Subcutaneous adipose tissue (tissue), 4 donors: ENCODE data around the gene FMN1. TPM values are rescaled to one million over a fixed set of nuclear protein-coding genes. Genes with fewer than 3 reads are reported as not detected.

Experiments used
- CTCF ChIP-seq: fragments of 450-650 bp; IDR thresholded peaks from one replicate; pipeline ENCODE4 v1.5.1; 2016; ENCODE audit warnings: low read depth, mild to moderate bottlenecking, control low read depth, antibody characterized with exemption, moderate library complexity
- total RNA-seq, 4 donors: library from RNA; depleted of rRNA; stranded (reverse); fragments of >200 nt; gene quantifications; one replicate each; pipeline ENCODE4 v1.1.0, GENCODE V29; 2016

The FMN1 gene
- total RNA-seq, 4 donors from 2014 or later = 15.6 to 76.7 (median 53.9) TPM

DNA sequence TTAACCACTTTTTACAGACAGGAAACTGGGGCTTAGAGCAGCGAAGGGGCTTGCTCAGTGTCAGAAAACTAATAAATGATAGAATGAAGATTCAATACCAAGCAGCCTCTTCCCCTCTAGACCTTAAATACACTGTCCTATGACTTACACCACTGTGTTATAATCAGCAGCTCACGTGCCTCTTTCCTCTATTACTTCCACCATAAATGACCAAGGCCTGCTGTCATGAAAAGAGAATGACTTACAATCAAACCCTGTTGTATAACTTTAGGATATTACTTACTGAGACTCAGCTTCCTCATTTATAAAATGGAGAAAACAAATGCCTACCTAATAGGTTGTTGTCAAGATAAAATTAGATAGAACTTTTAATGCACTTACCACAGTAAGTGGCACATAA lies 11.6 kb downstream of the FMN1 start:
- no peak for TF ChIP-seq CTCF

GRCh38 chr15:33182278-33182905 lies 12.1 kb downstream of the FMN1 start:
- no peak for TF ChIP-seq CTCF

DNA sequence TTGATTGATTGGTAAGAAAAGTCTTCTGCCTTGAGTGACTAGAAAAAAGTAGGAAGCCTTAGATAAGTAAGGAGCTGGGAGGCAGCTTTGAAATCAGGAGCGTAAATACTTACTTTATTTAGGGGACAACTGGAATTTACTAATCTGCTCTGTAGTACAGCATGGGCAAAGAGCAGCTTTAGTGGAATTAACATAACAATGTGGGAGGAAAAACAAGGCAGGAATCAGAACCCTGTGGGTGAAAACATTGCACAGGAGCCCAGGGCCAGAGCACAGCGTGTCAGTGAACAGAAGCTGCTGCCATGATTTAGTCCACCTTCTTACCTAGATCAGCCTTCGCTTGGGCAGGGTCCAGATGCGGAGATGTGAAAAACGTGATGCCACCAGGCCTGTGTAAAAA lies 14.6 kb downstream of the FMN1 start:
- no peak for TF ChIP-seq CTCF

DNA sequence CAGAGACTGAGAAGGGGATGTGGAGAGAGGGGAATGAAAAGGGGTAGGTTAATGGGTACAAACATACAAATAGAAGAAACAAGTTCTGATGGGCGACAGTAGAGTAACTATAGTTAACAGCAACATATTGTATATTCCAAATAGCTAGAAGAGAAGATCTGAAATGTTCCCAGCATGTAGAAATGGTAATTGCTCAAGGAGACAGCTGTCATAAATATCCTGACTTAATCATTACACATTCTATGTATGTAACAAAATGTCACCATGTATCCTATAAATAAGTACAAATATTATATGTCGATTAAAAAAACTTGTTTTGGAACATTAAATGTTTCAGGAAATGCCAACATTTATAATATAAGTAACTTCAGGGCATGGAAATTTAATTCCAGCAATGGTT lies 23.3 kb downstream of the FMN1 start:
- no peak for TF ChIP-seq CTCF

DNA sequence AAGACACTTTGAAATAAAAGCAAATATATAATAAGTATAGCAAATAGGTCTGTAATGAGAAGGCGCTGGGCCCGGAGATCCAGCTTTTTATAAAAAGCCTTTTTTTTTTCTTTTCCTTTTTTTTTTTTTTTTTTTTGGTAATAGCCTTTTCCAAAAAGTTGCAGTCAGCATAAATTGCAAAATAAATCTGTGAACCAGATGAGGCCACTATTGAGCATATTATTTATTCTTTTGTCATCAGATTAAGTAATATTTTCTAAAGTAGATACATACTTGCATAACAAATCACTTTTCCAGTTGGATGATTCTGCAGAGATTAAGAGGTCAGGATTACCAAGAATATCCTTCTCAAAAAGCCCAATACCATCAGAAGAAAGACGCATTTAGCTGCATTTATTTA lies 24.9 kb downstream of the FMN1 start:
- no peak for TF ChIP-seq CTCF

- TF ChIP-seq CTCF = no peak
These were observed 26.1 kb downstream of the FMN1 start for GRCh38 chr15:33168444-33168843.

DNA sequence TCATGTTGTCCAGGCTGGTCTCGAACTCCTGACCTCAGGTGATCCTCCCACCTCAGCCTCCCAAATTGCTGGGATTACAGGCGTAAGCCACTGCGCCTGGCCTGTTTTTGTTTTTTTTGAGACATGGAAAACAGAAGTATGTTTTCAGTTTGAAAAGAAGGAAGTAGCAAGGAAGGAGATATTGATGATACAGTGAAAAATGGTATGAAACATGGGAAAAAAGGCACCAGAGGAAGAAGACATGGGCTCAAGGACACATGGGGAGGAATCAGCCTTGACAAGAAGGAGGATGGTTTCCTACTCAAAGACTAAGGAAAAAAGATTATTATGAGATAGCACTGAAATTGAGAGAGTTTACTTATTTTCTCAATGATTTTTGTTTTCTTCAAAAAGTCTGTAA lies 30.7 kb downstream of the FMN1 start:
- no peak for TF ChIP-seq CTCF
